ENCODE measurements around the gene PPP2R5D. TPM values are rescaled to one million over a fixed set of nuclear protein-coding genes. Genes with fewer than 3 reads are reported as not detected.

The PPP2R5D gene
- total and polyA plus RNA-seq, 9 of the 15 experiments (the other 6 are each of a cell fraction or from before 2014, with no cell fraction given): 1.3 to 96.1 (median 38.4) TPM

DNA sequence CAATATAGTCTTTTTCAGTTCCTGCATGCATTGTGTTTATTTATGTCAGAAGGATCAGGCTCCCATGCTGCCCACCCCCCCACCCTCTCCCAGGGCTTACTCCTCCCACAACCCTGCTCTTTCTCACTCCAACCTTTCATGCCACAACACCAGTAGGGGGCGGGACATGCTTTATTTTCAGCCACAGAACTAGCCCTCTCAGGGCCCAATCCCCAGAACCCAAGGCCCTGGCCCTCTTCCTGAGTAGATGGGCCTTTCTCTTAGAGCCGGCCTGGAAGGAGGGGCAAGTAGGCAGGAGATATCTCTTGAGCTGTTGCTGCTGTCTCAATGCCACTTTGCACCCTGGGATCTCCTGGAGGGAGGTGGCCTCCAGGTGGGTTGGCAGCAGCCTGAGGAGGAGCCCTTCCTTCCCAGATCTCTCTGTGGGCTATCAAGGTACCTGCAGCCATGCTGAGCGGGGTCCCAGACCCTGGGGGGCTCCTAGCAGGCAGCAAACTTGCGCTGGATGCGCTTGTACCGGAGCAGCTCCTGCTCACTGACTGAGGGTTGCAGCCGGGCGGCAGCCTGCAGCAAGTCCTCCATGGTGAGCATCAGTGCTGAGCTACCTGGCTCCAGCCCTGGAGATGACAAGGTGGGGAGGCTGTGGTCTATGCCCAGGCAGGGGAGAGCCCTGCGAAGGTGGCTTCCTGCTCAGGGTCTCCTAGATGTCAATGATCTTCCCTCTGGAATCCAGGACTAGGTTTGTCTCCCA is 20.3 kb upstream of the PPP2R5D start (continued):
- TF ChIP-seq ZNF583 (CRISPR knock-in tag; IDR thresholded peaks at IDR 0.05): no peak
- no peak for TF ChIP-seq BRD4 (IDR thresholded peaks at IDR 0.05)
- TF ChIP-seq, protein P1, sequence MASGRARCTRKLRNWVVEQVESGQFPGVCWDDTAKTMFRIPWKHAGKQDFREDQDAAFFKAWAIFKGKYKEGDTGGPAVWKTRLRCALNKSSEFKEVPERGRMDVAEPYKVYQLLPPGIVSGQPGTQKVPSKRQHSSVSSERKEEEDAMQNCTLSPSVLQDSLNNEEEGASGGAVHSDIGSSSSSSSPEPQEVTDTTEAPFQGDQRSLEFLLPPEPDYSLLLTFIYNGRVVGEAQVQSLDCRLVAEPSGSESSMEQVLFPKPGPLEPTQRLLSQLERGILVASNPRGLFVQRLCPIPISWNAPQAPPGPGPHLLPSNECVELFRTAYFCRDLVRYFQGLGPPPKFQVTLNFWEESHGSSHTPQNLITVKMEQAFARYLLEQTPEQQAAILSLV (tag; IDR thresholded peaks at IDR 0.05): no peak
- no peak for TF ChIP-seq ZNF174 (CRISPR knock-in tag; IDR thresholded peaks at IDR 0.05)
- no peak for TF ChIP-seq HNRNPH1 (optimal IDR thresholded peaks at IDR 0.05; ENCODE audit: low read depth, low read length)
- TF ChIP-seq, protein P2, sequence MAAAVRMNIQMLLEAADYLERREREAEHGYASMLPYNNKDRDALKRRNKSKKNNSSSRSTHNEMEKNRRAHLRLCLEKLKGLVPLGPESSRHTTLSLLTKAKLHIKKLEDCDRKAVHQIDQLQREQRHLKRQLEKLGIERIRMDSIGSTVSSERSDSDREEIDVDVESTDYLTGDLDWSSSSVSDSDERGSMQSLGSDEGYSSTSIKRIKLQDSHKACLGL (CRISPR knock-in tag; IDR thresholded peaks at IDR 0.05; ENCODE audit: borderline replicate concordance, poor library complexity, severe bottlenecking): no peak
- TF ChIP-seq, protein P3, sequence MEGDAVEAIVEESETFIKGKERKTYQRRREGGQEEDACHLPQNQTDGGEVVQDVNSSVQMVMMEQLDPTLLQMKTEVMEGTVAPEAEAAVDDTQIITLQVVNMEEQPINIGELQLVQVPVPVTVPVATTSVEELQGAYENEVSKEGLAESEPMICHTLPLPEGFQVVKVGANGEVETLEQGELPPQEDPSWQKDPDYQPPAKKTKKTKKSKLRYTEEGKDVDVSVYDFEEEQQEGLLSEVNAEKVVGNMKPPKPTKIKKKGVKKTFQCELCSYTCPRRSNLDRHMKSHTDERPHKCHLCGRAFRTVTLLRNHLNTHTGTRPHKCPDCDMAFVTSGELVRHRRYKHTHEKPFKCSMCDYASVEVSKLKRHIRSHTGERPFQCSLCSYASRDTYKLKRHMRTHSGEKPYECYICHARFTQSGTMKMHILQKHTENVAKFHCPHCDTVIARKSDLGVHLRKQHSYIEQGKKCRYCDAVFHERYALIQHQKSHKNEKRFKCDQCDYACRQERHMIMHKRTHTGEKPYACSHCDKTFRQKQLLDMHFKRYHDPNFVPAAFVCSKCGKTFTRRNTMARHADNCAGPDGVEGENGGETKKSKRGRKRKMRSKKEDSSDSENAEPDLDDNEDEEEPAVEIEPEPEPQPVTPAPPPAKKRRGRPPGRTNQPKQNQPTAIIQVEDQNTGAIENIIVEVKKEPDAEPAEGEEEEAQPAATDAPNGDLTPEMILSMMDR (IDR thresholded peaks at IDR 0.05 in 2 of 3, conservative IDR thresholded peaks at IDR 0.05 in 1 of 3; ENCODE audit: insufficient read depth in 2 of 3, low read depth in 1 of 3, low read length in 3 of 3): peak; percentile 64 to 85 (median 73)
- TF ChIP-seq POLR2G (IDR thresholded peaks at IDR 0.05; ENCODE audit: low read depth, low read length): no peak
- no peak for TF ChIP-seq PCBP1 (IDR thresholded peaks at IDR 0.05; ENCODE audit: low read depth, low read length, poor library complexity, severe bottlenecking)
- TF ChIP-seq, protein P4, sequence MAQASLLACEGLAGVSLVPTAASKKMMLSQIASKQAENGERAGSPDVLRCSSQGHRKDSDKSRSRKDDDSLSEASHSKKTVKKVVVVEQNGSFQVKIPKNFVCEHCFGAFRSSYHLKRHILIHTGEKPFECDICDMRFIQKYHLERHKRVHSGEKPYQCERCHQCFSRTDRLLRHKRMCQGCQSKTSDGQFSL (CRISPR knock-in tag; IDR thresholded peaks at IDR 0.05): peak; percentile 11; the same call in 1 of the 2 replicates
- TF ChIP-seq, protein P4 (tag; IDR thresholded peaks at IDR 0.05): peak in 1 of 2 experiments; percentile 12; a peak in 2 of 4 replicates
- TF ChIP-seq ZNF445 (CRISPR knock-in tag; IDR thresholded peaks at IDR 0.05; ENCODE audit: low read depth): no peak
- TF ChIP-seq SMC3 (conservative IDR thresholded peaks at IDR 0.05; ENCODE audit: insufficient read depth, low read depth, low read length): peak; percentile 74
- TF ChIP-seq XRCC4 (IDR thresholded peaks at IDR 0.05; ENCODE audit: extremely low read depth, insufficient read depth, insufficient read length): no peak

All from K562 (cell line).